Spleen (tissue), 11 donors: ENCODE measurements around the gene RBM47. TPM values are rescaled to one million over a fixed set of nuclear protein-coding genes. Genes with fewer than 3 reads are reported as not detected.

Experiments
- DNase-seq: peaks from one replicate; pipeline ENCODE4 v3.0.0-alpha.2; 2020
- H3K27ac ChIP-seq, 8 donors: fragments of 200-600 bp; sonication (generic) in 7 of 8; 1 replicate in 4 of 8; 2 replicates in 4 of 8; pipeline versions ENCODE4 v1.5.0 to v1.8.0; 2016 to 2021; ENCODE audit warnings: inconsistent platforms in 4 of 8, mild to moderate bottlenecking in 4 of 8, moderate library complexity in 1 of 8
- H3K27me3 ChIP-seq, 7 donors: fragments of 200-600 bp; sonication (generic) in 6 of 7; replicated peaks in 1 of 7; 1 replicate in 4 of 7; 2 replicates in 3 of 7; pipeline versions ENCODE4 v1.5.0 to v1.8.0; 2016 to 2021; ENCODE audit warnings: inconsistent platforms in 3 of 7, mild to moderate bottlenecking in 1 of 7
- H3K36me3 ChIP-seq, 6 donors: fragments of 200-600 bp; sonication (generic) in 5 of 6; 1 replicate in 4 of 6; 2 replicates in 2 of 6; pipeline versions ENCODE4 v1.5.0 to v1.8.0; 2016 to 2021; ENCODE audit warnings: inconsistent platforms in 2 of 6
- H3K4me1 ChIP-seq, 6 donors: fragments of 200-600 bp; sonication (generic) in 5 of 6; 1 replicate in 3 of 6; 2 replicates in 3 of 6; pipeline versions ENCODE4 v1.5.0 to v1.8.0; 2016 to 2021; ENCODE audit warnings: inconsistent platforms in 3 of 6
- H3K4me3 ChIP-seq, 8 donors: fragments of 200-600 bp; sonication (generic) in 7 of 8; 1 replicate in 4 of 8; 2 replicates in 4 of 8; pipeline versions ENCODE4 v1.5.0 to v1.8.0; 2016 to 2021; ENCODE audit warnings: inconsistent platforms in 4 of 8, mild to moderate bottlenecking in 4 of 8, moderate library complexity in 2 of 8
- H3K9me3 ChIP-seq, 8 donors: fragments of 200-600 bp; sonication (generic) in 7 of 8; 1 replicate in 4 of 8; 2 replicates in 4 of 8; pipeline versions ENCODE4 v1.5.0 to v1.8.0; 2016 to 2021; ENCODE audit warnings: inconsistent platforms in 4 of 8
- CTCF ChIP-seq, 11 experiments: fragments of 200-600 bp in 7 of 11; fragments of 450-650 bp in 4 of 11; sonication (generic) in 4 of 11; IDR thresholded peaks in 8 of 11; conservative IDR thresholded peaks in 3 of 11; 1 replicate in 7 of 11; 2 replicates in 4 of 11; pipeline versions ENCODE4 v1.4.0 to v1.8.0; 2016 to 2021; ENCODE audit warnings: antibody characterized with exemption in 11 of 11, inconsistent platforms in 4 of 11, mild to moderate bottlenecking in 1 of 11
- POLR2A ChIP-seq, 3 donors: fragments of 450-650 bp; IDR thresholded peaks; one replicate each; pipeline ENCODE4 v1.5.1; 2017; ENCODE audit warnings: antibody characterized with exemption in 3 of 3, mild to moderate bottlenecking in 1 of 3
- POLR2AphosphoS5 ChIP-seq, 3 donors: sonication (generic); formaldehyde crosslinking; IDR thresholded peaks; one replicate each; pipeline ENCODE4 v1.5.1; 2017; ENCODE audit warnings: antibody characterized with exemption in 3 of 3
- WGBS, 5 donors: extraction: QIAGEN DNeasy Blood & Tissue Kit in 3 of 5; methylation state at CpG; one replicate each; pipeline versions ENCODE4 v1.1.5 to v1.1.7; 2013 to 2018; 5-methylcytosine and 5-hydroxymethylcytosine counted together
- intact Hi-C: fragments of 100-400 bp; cut with DNase I; formaldehyde crosslinking; loops from one replicate; pipeline ENCODE4 v1.15.0; 2023; ENCODE audit warnings: low total_unique reads
- polyA plus RNA-seq, 3 donors: library from polyadenylated mRNA; stranded (reverse); fragments of 200-250 nt; gene quantifications; one replicate each; pipeline ENCODE4 v1.2.1, GENCODE V29; 2013
- total RNA-seq, 7 donors: library from RNA; depleted of rRNA in 3 of 7; stranded (reverse); fragments of >200 nt in 3 of 7; fragmentation: NEBNext Ultra II Directional in 4 of 7; extraction: Animal tissue kit (Norgen Biotek cat#: 25700) in 4 of 7; gene quantifications; one replicate each; pipeline versions ENCODE4 v1.1.0 to v1.2.1, GENCODE V29; 2016 to 2021
- donor health status: healthy with polysubstance abuse.
- donor health status: DM: no; HTN: no; CAD: no; lungs with moderate emphysema.
- donor health status: DM: no; HTN: no; CAD: no.
- donor health status: Bipolar disorder and iron deficiency.
- donor health status: healthy.
- donor health status: DM: no; HTN: no; CAD: no.
- donor health status: DM: yes; HTN: yes; CAD: no.

The RBM47 gene
- total and polyA plus RNA-seq, 10 donors, result 6.0 to 164 (median 77.9) TPM

- H3K36me3 ChIP-seq, result peaks cover 0 to 11% (median 0%) of the 10 kb centered on the region in 6 donors
- peak overlapping the region; percentile 49 to 89 (median 82) for H3K27ac ChIP-seq
- DNase-seq, result peak; percentile 86
- peak; percentile 39 to 87 (median 74) for TF ChIP-seq POLR2AphosphoS5 (IDR thresholded peaks at IDR 0.05)
- no peak for TF ChIP-seq CTCF (IDR thresholded peaks at IDR 0.05 in 8 of 11, conservative IDR thresholded peaks at IDR 0.05 in 3 of 11)
- H3K9me3 ChIP-seq, result no peaks in the 10 kb centered on the region
- peak overlapping the region in 2 of 8 donors; percentile 2 to 48 for H3K4me3 ChIP-seq
- 6 to 17% (median 10%) methylated on average over 7 of the region's 7 CpGs for WGBS, 5 donors
- intact Hi-C loops, result no loop called here
- H3K4me1 ChIP-seq, result peaks cover 16 to 85% (median 60%) of the 10 kb centered on the region in 6 donors
- no peaks in the 10 kb centered on the region for H3K27me3 ChIP-seq
Observed at GRCh38 chr4:40576651-40577480, 52.8 kb downstream of the RBM47 start.

- no peak for TF ChIP-seq CTCF (IDR thresholded peaks at IDR 0.05 in 8 of 11, conservative IDR thresholded peaks at IDR 0.05 in 3 of 11)
- TF ChIP-seq POLR2A (IDR thresholded peaks at IDR 0.05), result no peak
- TF ChIP-seq POLR2AphosphoS5 (IDR thresholded peaks at IDR 0.05), result no peak
- H3K4me3 ChIP-seq, result peak overlapping the region in 1 of 8 donors; percentile 48
- no peak for DNase-seq
- 52 to 93% (median 71%) methylated on average over 2 of the region's 2 CpGs for WGBS, 5 donors
- intact Hi-C loops, result no loop called here
- peaks cover 0 to 3% (median 0%) of the 10 kb centered on the region in 6 donors for H3K36me3 ChIP-seq
- no peaks in the 10 kb centered on the region for H3K27me3 ChIP-seq
- H3K4me1 ChIP-seq, result peaks cover 16 to 85% (median 60%) of the 10 kb centered on the region in 6 donors
- H3K27ac ChIP-seq, result peak overlapping the region in 7 of 8 donors; percentile 80 to 89 (median 84)
- H3K9me3 ChIP-seq, result no peaks in the 10 kb centered on the region
Observed at GRCh38 chr4:40575846-40576245, 53.8 kb downstream of the RBM47 start.

DNA sequence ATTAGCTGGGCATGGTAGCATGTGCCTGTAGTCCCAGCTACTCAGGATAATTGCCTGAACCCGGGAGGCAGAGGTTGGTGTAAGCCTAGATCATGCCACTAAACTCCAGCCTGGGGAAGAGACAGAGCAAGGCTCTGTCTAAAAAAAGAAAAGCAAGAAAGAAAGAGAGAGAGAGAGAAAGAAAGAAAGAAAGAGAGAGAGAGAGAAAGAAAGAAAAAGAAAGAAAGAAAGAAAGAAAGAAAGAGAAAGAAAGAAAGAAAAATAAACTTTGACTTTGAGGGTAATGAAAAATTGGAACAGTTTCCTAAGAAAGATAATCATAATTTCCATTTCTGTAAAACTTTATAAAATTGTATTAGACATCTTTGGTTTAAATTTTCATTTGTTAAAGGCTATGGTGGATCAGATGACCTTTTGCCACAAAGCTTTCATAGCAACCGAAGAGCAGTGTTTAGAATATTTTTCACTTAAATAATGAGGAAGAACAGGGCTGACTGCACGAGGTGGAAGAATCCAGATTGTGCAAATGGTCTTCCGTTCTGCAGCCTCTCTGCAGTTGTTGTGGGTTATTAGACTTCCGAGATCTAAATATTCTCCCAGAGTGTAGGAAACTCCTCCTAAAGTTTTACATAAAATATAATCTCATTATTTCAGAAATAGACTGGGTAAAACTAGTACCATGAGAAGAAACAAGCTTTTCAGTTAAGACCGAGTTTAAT is 55.9 kb downstream of the RBM47 start:
- DNase-seq, result no peak
- peaks cover 16 to 75% (median 60%) of the 10 kb centered on the region in 6 donors for H3K4me1 ChIP-seq
- intact Hi-C loops, result no loop called here

More for the DNA sequence above, 55.9 kb downstream of the RBM47 start:
- Histone ChIP-seq H3K27me3 (no peaks in the 10 kb centered on the region), H3K4me3 (peak overlapping the region in 1 of 8 donors; percentile 39), H3K9me3 (no peaks in the 10 kb centered on the region), H3K36me3 (no peaks in the 10 kb centered on the region), H3K27ac (peak overlapping the region in 7 of 8 donors; percentile 63 to 89 (median 81))
- TF ChIP-seq POLR2AphosphoS5 (IDR thresholded peaks at IDR 0.05), result peak in 1 of 3 donors; percentile 57
- TF ChIP-seq CTCF (IDR thresholded peaks at IDR 0.05 in 8 of 11, conservative IDR thresholded peaks at IDR 0.05 in 3 of 11), result no peak
- 28 to 48% (median 32%) methylated on average over 6 of the region's 6 CpGs for WGBS, 5 donors
